ENCODE measurements around the gene PRMT1.

PRMT1 gene

DNA sequence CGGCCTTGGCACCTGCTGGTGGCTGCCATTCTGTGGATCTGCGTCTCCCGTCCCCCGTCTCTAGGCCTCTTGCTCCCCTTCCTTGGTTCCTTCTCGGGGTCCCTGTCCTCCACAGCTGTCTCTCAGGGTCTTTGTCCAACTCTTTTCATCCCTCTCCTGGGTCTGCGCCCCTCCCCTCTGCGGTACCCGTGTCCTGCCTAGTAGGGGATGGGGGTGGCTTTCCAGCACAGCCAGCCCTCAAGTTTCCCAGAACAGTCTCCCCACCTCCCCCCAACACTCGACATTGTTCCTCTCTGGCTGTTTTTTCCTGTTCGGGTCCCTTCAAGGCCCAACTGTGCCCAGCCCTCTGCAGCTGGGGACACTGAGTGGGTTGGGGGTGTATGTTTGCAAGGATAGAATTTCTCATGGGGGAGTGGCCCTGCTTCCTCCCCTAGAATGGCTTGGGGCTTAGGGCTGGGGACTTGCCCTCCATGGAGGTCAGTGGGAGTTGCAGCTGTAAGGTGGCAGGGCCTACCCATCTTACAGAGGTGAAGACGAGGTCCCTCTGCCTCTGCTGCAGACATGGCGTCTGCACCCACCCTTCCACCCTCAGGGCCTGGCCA, 11.6 kb downstream of the PRMT1 start:
- no peak for DNase-seq (ENCODE audit: low spot score)

DNA sequence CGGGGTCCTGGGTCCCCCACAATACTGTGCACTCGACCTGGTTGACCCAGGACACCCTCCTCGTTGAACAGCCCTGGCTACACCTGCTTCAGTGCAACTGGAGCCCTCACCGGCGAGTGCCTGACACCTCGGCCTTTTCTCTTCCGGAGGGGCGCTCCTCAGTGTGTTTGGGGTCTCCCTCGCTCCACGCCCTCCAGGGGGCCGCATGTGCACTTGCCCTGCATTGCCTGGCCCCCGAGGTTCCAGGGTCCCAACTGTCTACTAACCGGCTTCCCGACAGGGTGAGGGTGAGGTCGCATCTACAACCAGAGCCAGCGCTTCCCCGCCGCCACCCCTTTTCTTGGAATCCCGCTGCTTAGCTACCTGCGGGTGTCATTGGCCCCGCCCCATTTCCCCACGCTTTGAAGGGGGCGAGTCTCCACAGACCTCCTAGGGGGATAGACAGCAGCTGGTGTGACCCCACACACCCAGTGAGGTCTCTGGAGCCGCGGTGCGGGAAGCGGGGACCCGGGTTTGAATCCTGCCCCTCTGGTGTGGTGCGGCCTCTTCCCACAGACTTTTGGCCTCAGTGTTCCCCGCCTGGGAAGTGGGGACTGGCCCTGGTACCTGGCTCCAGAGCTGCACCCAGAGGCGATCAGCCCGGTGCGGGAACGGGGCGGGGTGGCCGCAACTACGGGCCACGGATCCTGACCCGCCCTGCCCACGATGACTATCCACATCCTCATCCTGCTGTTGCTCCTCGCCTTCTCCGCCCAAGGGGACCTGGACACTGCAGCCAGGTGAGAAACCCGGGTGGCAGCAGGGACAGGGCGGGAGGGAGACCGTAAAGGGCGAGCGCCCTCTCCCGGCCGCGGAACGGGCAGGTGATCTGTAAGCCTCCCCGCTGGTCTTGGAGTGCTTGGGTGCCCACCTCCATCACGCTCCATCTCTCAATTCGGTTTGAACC, 12.3 kb downstream of the PRMT1 start, which contains the start of gene ADM5:
Gene ADM5 (plus strand): TSS at position 462 of the 946 bp plus-strand sequence. CDS start 244 bp downstream, at position 706.
- no peak for DNase-seq (ENCODE audit: low spot score)

GRCh38 chr19:49690079-49690655, 13.1 kb downstream of the PRMT1 start:
- DNase-seq (ENCODE audit: low spot score) = no peak

- peak; percentile 93 for DNase-seq (ENCODE audit: low spot score)
These were observed 13.7 kb downstream of the PRMT1 start, which contains the start of gene CPT1C for GRCh38 chr19:49690656-49691242. TSS of gene CPT1C (plus strand) at chr19:49691116. CDS start at chr19:49692253, 1,137 bp downstream.

GRCh38 chr19:49691243-49692146, 14.4 kb downstream of the PRMT1 start:
- peak; percentile 88 for DNase-seq (ENCODE audit: low spot score)

- no peak for DNase-seq (ENCODE audit: low spot score)
These were observed 15.1 kb downstream of the PRMT1 start for GRCh38 chr19:49692147-49692506.

DNA sequence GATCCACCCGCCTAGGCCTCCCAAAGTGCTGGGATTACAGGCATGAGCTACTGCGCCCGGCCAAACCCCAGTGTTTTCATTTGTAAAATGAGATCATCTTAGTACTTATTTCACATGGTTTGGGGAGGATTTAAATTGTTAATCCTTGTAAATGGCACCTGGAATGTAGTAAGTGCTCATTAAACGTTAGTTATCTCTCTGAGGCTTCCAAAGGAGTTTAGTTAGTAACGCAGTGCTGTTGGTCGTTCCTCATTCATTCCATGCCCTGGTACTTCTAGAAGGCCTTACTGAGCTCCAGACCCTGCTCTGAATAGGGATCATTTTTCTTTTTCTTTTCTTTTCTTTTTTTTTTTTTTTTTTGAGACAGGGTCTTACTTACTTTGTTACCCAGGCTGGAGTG, 19.0 kb downstream of the PRMT1 start:
- no peak for DNase-seq (ENCODE audit: low spot score)

GRCh38 chr19:49696865-49697264, 19.8 kb downstream of the PRMT1 start:
- no peak for DNase-seq (ENCODE audit: low spot score)

- no peak for DNase-seq (ENCODE audit: low spot score)
These were observed 22.3 kb downstream of the PRMT1 start for GRCh38 chr19:49699364-49699763.

- no peak for DNase-seq (ENCODE audit: low spot score)
These were observed 23.5 kb downstream of the PRMT1 start for GRCh38 chr19:49700563-49700962.

DNA sequence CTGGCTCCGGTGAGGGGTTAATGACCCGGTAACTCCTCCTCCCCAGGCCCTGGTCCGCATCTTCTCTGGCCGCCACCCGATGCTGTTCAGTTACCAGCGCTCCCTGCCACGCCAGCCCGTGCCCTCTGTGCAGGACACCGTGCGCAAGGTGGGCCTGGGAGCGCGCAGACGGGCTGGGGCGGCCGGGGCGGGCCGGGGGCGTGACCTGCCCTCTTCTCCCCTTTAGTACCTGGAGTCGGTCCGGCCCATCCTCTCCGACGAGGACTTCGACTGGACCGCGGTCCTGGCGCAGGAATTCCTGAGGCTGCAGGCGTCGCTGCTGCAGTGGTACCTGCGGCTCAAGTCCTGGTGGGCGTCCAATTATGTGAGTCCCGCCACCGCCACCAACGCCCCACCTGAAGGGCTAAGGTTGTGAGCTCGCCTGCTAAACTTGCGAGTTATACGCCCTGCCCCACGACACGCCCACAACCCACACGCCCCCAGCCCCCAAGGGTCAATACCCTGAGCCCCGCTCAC, 24.3 kb downstream of the PRMT1 start:
- no peak for DNase-seq (ENCODE audit: low spot score)

GRCh38 chr19:49704888-49705642, 28.0 kb downstream of the PRMT1 start:
- DNase-seq (ENCODE audit: low spot score) = no peak

- DNase-seq (ENCODE audit: low spot score) = no peak
These were observed 28.8 kb downstream of the PRMT1 start for GRCh38 chr19:49705919-49706318.

DNA sequence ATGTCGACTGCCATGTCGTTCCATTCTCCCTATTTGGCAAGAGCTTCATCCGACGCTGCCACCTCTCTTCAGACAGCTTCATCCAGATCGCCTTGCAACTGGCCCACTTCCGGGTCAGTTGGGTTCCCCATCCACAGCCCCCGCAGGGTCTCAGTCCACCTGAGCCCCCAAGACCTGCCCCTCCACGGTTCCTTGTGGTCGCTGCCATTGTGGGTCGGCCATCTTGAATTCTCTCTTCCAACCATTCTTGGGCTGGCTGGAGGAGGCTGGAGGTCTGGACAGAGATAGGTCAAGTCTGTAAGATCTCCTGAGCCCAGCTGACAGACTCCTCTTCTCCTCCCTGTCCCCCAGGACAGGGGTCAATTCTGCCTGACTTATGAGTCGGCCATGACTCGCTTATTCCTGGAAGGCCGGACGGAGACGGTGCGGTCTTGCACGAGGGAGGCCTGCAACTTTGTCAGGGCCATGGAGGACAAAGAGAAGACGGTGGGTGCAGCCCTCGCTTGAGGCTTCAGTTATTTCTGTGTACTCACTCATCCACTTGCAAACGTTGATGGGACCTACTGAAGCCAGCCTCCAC, 33.4 kb downstream of the PRMT1 start:
- no peak for DNase-seq (ENCODE audit: low spot score)

DNA sequence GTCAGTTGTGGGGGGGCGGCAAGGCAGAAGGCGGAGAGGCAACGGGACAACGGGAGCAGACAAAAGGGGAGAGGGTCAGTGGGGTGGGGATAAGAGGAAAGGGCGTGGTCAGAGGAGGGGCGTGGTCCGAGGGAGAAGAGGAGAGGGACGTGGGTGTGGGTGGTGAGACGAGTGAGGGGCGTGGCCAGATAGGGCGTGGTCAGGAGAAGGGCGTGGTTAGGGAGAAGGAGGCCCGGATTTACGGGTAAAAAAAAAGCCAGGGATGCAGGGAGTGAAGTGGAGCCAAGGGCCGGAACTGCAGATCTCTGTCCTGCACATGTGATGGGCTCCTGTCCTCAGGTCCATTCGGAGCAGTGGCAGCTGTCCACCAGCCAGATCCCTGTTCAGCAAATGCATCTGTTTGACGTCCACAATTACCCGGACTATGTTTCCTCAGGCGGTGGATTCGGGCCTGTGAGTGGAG, 35.4 kb downstream of the PRMT1 start:
- peak; percentile 79 for DNase-seq (ENCODE audit: low spot score)

DNA sequence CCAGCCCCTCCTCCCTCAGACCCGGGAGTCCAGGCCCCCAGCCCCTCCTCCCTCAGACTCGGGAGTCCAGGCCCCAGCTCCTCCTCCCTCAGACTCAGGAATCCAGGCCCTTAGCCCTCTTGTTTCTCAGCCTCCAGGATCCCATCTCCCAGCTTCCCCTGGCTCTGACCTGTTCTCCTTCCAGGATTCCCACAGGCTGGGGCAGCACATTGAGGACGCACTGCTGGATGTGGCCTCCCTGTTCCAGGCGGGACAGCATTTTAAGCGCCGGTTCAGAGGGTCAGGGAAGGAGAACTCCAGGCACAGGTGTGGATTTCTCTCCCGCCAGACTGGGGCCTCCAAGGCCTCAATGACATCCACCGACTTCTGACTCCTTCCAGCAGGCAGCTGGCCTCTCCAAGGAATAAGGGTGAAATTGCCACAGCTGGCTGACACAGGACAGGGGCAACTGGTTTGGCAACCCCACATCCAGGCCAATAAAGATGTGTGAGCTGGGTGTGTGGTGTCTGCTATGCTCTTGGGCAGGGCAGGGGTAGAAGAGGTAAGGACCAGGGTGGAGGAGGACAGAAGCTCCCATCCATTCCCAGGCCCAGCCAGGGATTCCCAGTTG, 36.3 kb downstream of the PRMT1 start:
- no peak for DNase-seq (ENCODE audit: low spot score)

- no peak for DNase-seq (ENCODE audit: low spot score)
These were observed 39.1 kb downstream of the PRMT1 start for GRCh38 chr19:49716154-49716553.

- no peak for DNase-seq (ENCODE audit: low spot score)
These were observed 41.4 kb downstream of the PRMT1 start for GRCh38 chr19:49718511-49718910.

- DNase-seq (ENCODE audit: low spot score) = no peak
These were observed 41.9 kb downstream of the PRMT1 start for GRCh38 chr19:49718991-49719390.

Data from ecto neural progenitor cell (in vitro differentiated cells).